Thyroid gland (tissue), 4 donors: Measurements from ENCODE around the gene KDM4E. TPM values are rescaled to one million over a fixed set of nuclear protein-coding genes. Genes with fewer than 3 reads are reported as not detected.

ENCODE experiments used
- DNase-seq, 2 donors: peaks; one replicate each; pipeline ENCODE4 v3.0.0-alpha.2; 2019
- H3K27ac ChIP-seq, 3 donors: fragments of 200-600 bp; sonication (generic); 1 replicate in 2 of 3; 2 replicates in 1 of 3; pipeline ENCODE4 v1.5.1; 2016 to 2019; ENCODE audit warnings: mild to moderate bottlenecking in 1 of 3, moderate library complexity in 1 of 3
- H3K27me3 ChIP-seq: fragments of 200-600 bp; sonication (generic); one replicate; pipeline ENCODE4 v1.5.1; 2019
- H3K36me3 ChIP-seq, 2 donors: fragments of 200-600 bp; sonication (generic); one replicate each; pipeline ENCODE4 v1.5.1; 2016 to 2019
- H3K4me1 ChIP-seq, 2 donors: fragments of 200-600 bp; sonication (generic); one replicate each; pipeline ENCODE4 v1.5.1; 2017 to 2019
- H3K4me3 ChIP-seq, 3 donors: fragments of 200-600 bp; sonication (generic); replicated peaks in 1 of 3; 1 replicate in 2 of 3; 2 replicates in 1 of 3; pipeline ENCODE4 v1.5.1; 2016; ENCODE audit warnings: mild to moderate bottlenecking in 1 of 3
- H3K9me3 ChIP-seq: fragments of 200-600 bp; sonication (generic); one replicate; pipeline ENCODE4 v1.5.1; 2017
- CTCF ChIP-seq, 6 experiments: fragments of 200-600 bp in 3 of 6; fragments of 450-650 bp in 3 of 6; sonication (generic) in 3 of 6; IDR thresholded peaks; one replicate each; pipeline ENCODE4 v1.5.1; 2016 to 2019; ENCODE audit warnings: antibody characterized with exemption in 6 of 6, mild to moderate bottlenecking in 2 of 6, inconsistent platforms in 1 of 6, moderate library complexity in 1 of 6
- POLR2A ChIP-seq, 2 donors: fragments of 450-650 bp; IDR thresholded peaks; one replicate each; pipeline ENCODE4 v1.6.1; 2017; ENCODE audit warnings: antibody characterized with exemption in 2 of 2, mild to moderate bottlenecking in 2 of 2, moderate library complexity in 1 of 2
- WGBS, 2 donors: methylation state at CpG; one replicate each; pipeline ENCODE4 v1.1.5; 2017; 5-methylcytosine and 5-hydroxymethylcytosine counted together
- intact Hi-C: fragments of 100-400 bp; cut with DNase I; formaldehyde crosslinking; loops from one replicate; pipeline ENCODE4 v1.15.1; 2023
- total RNA-seq, 4 donors: library from RNA; depleted of rRNA; stranded (reverse); fragments of >200 nt; gene quantifications; one replicate each; pipeline ENCODE4 v1.2.3, GENCODE V29; 2016

Gene KDM4E
- total RNA-seq = not detected

- no peaks in the 10 kb centered on the region for H3K27me3 ChIP-seq
- no peak for TF ChIP-seq POLR2A (IDR thresholded peaks at IDR 0.05)
- TF ChIP-seq CTCF (IDR thresholded peaks at IDR 0.05) = no peak
- intact Hi-C loops = no loop called here
- DNase-seq = no peak
- H3K9me3 ChIP-seq = no peaks in the 10 kb centered on the region
- no peak within 1 kb of the TSS for H3K27ac ChIP-seq
- H3K36me3 ChIP-seq = no peaks in the 10 kb centered on the region
- H3K4me3 ChIP-seq = no peak within 1 kb of the TSS
- WGBS, 2 donors = 92 to 96% methylated on average over 1 of the region's 1 CpG
- no peaks in the 10 kb centered on the region for H3K4me1 ChIP-seq
Observed at GRCh38 chr11:95024958-95025357, at the start of gene KDM4E. Gene KDM4E (plus strand): TSS chr11:95025258. CDS start chr11:95025558, 300 bp downstream.

GRCh38 chr11:94975599-94975998, 49.5 kb upstream of the KDM4E start:
- H3K36me3 ChIP-seq = peaks cover 9% of the 10 kb centered on the region in 2 donors
- H3K27me3 ChIP-seq = no peaks in the 10 kb centered on the region
- no peak for TF ChIP-seq POLR2A (IDR thresholded peaks at IDR 0.05)
- no peak for TF ChIP-seq CTCF (IDR thresholded peaks at IDR 0.05)
- 94 to 96% methylated on average over 1 of the region's 1 CpG for whole genome bisulfite sequencing, 2 donors
- H3K4me1 ChIP-seq = peaks cover 7 to 9% of the 10 kb centered on the region in 2 donors
- no peak overlapping the region for H3K27ac ChIP-seq
- no peaks in the 10 kb centered on the region for H3K9me3 ChIP-seq
- no peak overlapping the region for H3K4me3 ChIP-seq
- intact Hi-C loops = loop anchor here (10.0 kb wide), 1 partner anchor 169 kb away; no protein-coding TSS in a partner anchor
- no peak for DNase-seq

GRCh38 chr11:94987378-94987777, 37.7 kb upstream of the KDM4E start:
- WGBS, 2 donors = 75 to 79% methylated on average over 4 of the region's 4 CpGs
- Histone ChIP-seq H3K9me3 (no peaks in the 10 kb centered on the region), H3K36me3 (no peaks in the 10 kb centered on the region), H3K4me3 (no peak overlapping the region), H3K27ac (no peak overlapping the region), H3K4me1 (no peaks in the 10 kb centered on the region), H3K27me3 (no peaks in the 10 kb centered on the region)
- intact Hi-C loops = no loop called here
- DNase-seq = no peak
- TF ChIP-seq CTCF (IDR thresholded peaks at IDR 0.05) = no peak
- no peak for TF ChIP-seq POLR2A (IDR thresholded peaks at IDR 0.05)

GRCh38 chr11:94988748-94989147, 36.3 kb upstream of the KDM4E start:
- Histone ChIP-seq H3K27ac (no peak overlapping the region), H3K9me3 (no peaks in the 10 kb centered on the region), H3K27me3 (no peaks in the 10 kb centered on the region), H3K36me3 (no peaks in the 10 kb centered on the region), H3K4me3 (no peak overlapping the region), H3K4me1 (no peaks in the 10 kb centered on the region)
- intact Hi-C loops = no loop called here
- DNase-seq = no peak
- TF ChIP-seq CTCF (IDR thresholded peaks at IDR 0.05) (no peak), POLR2A (IDR thresholded peaks at IDR 0.05) (no peak)
- WGBS, 2 donors = 78 to 82% methylated on average over 1 of the region's 1 CpG

GRCh38 chr11:94993400-94993943, 31.6 kb upstream of the KDM4E start:
- H3K9me3 ChIP-seq = no peaks in the 10 kb centered on the region
- H3K27me3 ChIP-seq = no peaks in the 10 kb centered on the region
- H3K4me3 ChIP-seq = no peak overlapping the region
- H3K27ac ChIP-seq = no peak overlapping the region
- no peaks in the 10 kb centered on the region for H3K4me1 ChIP-seq
- DNase-seq = no peak
- WGBS, 2 donors = 95% methylated on average over 2 of the region's 2 CpGs
- intact Hi-C loops = no loop called here
- TF ChIP-seq POLR2A (IDR thresholded peaks at IDR 0.05) = no peak
- TF ChIP-seq CTCF (IDR thresholded peaks at IDR 0.05) = no peak
- no peaks in the 10 kb centered on the region for H3K36me3 ChIP-seq
